ENCODE data around the gene SRCAP. TPM values are rescaled to one million over a fixed set of nuclear protein-coding genes. Genes with fewer than 3 reads are reported as not detected.

The SRCAP gene
- total RNA-seq, 1 donor from 2014 or later, result 4.6 TPM

GRCh38 chr16:30779596-30779995 is 80.6 kb downstream of the SRCAP start:
- Histone ChIP-seq H3K9me3 (ENCODE audit: low read depth) (no peaks in the 10 kb centered on the region), H3K79me2 (ENCODE audit: low read depth) (peaks cover 13% of the 10 kb centered on the region), H2AFZ (replicated peaks) (no peak overlapping the region), H4K20me1 (ENCODE audit: low read depth) (peaks cover 44% of the 10 kb centered on the region), H3K4me1 (peaks cover 11% of the 10 kb centered on the region), H3K4me3 (no peak overlapping the region), H3K27me3 (no peaks in the 10 kb centered on the region), H3K36me3 (no peaks in the 10 kb centered on the region), H3K27ac (no peak overlapping the region), H3F3A (ENCODE audit: low read depth) (peaks cover 49% of the 10 kb centered on the region), H3K9ac (no peak overlapping the region), H3K4me2 (no peak overlapping the region)
- no peak for DNase-seq (ENCODE audit: low spot score)
- TF ChIP-seq CTCF (IDR thresholded peaks at IDR 0.05), result no peak
- no peak for TF ChIP-seq EZH2 (IDR thresholded peaks at IDR 0.05)
- TF ChIP-seq EZH2phosphoT487 (IDR thresholded peaks at IDR 0.05), result no peak
- H3K36me3 Mint-ChIP-seq, result peaks cover 13% of the 10 kb centered on the region
- H3K9me3 Mint-ChIP-seq, result no peaks in the 10 kb centered on the region
- H3K27ac Mint-ChIP-seq, result no peak overlapping the region
- peaks cover 26% of the 10 kb centered on the region for H3K4me1 Mint-ChIP-seq
- peaks cover 16% of the 10 kb centered on the region for H3K27me3 Mint-ChIP-seq (ENCODE audit: insufficient read depth, low read depth)
- no peak overlapping the region for H3K4me3 Mint-ChIP-seq

- Histone ChIP-seq H3F3A (ENCODE audit: low read depth) (peaks cover 44% of the 10 kb centered on the region), H3K4me1 (peaks cover 11% of the 10 kb centered on the region), H3K27me3 (no peaks in the 10 kb centered on the region), H3K36me3 (no peaks in the 10 kb centered on the region), H2AFZ (replicated peaks) (no peak overlapping the region), H3K79me2 (ENCODE audit: low read depth) (peaks cover 17% of the 10 kb centered on the region), H3K4me2 (no peak overlapping the region), H3K4me3 (no peak overlapping the region), H3K9me3 (ENCODE audit: low read depth) (no peaks in the 10 kb centered on the region), H3K27ac (no peak overlapping the region), H3K9ac (no peak overlapping the region), H4K20me1 (ENCODE audit: low read depth) (peaks cover 44% of the 10 kb centered on the region)
- no peaks in the 10 kb centered on the region for H3K9me3 Mint-ChIP-seq
- DNase-seq (ENCODE audit: low spot score), result no peak
- no peak for TF ChIP-seq EZH2phosphoT487 (IDR thresholded peaks at IDR 0.05)
- no peak for TF ChIP-seq CTCF (IDR thresholded peaks at IDR 0.05)
- no peak for TF ChIP-seq EZH2 (IDR thresholded peaks at IDR 0.05)
- no peak overlapping the region for H3K4me3 Mint-ChIP-seq
- H3K36me3 Mint-ChIP-seq, result peaks cover 13% of the 10 kb centered on the region
- peaks cover 16% of the 10 kb centered on the region for H3K27me3 Mint-ChIP-seq (ENCODE audit: insufficient read depth, low read depth)
- H3K27ac Mint-ChIP-seq, result no peak overlapping the region
- peaks cover 22% of the 10 kb centered on the region for H3K4me1 Mint-ChIP-seq
Observed at GRCh38 chr16:30780021-30780420, 81.0 kb downstream of the SRCAP start.

- no peak overlapping the region for H3K4me3 ChIP-seq
- peaks cover 11% of the 10 kb centered on the region for H3K4me1 ChIP-seq
- H3K79me2 ChIP-seq (ENCODE audit: low read depth), result peaks cover 22% of the 10 kb centered on the region
- H3K27me3 Mint-ChIP-seq (ENCODE audit: insufficient read depth, low read depth), result peaks cover 15% of the 10 kb centered on the region
- no peaks in the 10 kb centered on the region for H3K36me3 ChIP-seq
- H3K9ac ChIP-seq, result no peak overlapping the region
- peaks cover 21% of the 10 kb centered on the region for H3K4me1 Mint-ChIP-seq
- no peak overlapping the region for H3K27ac ChIP-seq
- H3K27ac Mint-ChIP-seq, result no peak overlapping the region
- no peak overlapping the region for H3K4me2 ChIP-seq
- H3K4me3 Mint-ChIP-seq, result no peak overlapping the region
- H2AFZ ChIP-seq (replicated peaks), result no peak overlapping the region
- H3K9me3 Mint-ChIP-seq, result no peaks in the 10 kb centered on the region
- H3K36me3 Mint-ChIP-seq, result peaks cover 15% of the 10 kb centered on the region
- TF ChIP-seq EZH2 (IDR thresholded peaks at IDR 0.05), result no peak
- no peak for TF ChIP-seq EZH2phosphoT487 (IDR thresholded peaks at IDR 0.05)
- no peak for TF ChIP-seq CTCF (IDR thresholded peaks at IDR 0.05)
- no peaks in the 10 kb centered on the region for H3K27me3 ChIP-seq
- H3F3A ChIP-seq (ENCODE audit: low read depth), result peaks cover 44% of the 10 kb centered on the region
- DNase-seq (ENCODE audit: low spot score), result no peak
- H4K20me1 ChIP-seq (ENCODE audit: low read depth), result peaks cover 48% of the 10 kb centered on the region
- no peaks in the 10 kb centered on the region for H3K9me3 ChIP-seq (ENCODE audit: low read depth)
Observed at GRCh38 chr16:30780549-30780948, 81.6 kb downstream of the SRCAP start.

Data from neural progenitor cell (in vitro differentiated cells).